Upper lobe of left lung (tissue), 6 donors: ENCODE results near the gene TMEM225B. TPM values are rescaled to one million over a fixed set of nuclear protein-coding genes. Genes with fewer than 3 reads are reported as not detected.
A peak's percentile ranks its signal among the peaks of the same experiment; 100 is the strongest.
"Not testable (repeated sequence)": the region's sequence is repeated elsewhere in the genome, so short reads cannot be mapped to it uniquely, and the experiment has no call there.

Source experiments
- ATAC-seq, 2 donors: fragments of 200-7000 bp; cut with Tn5 transposase; one replicate each; pipeline ENCODE4 v1.9.1; 2022; ENCODE audit warnings: mild to moderate bottlenecking in 2 of 2, moderate library complexity in 2 of 2; ENCODE audit not compliant: low FRiP score in 2 of 2
- DNase-seq, 2 donors: peaks; one replicate each; pipeline ENCODE4 v3.0.0-alpha.2; 2019 to 2020
- H3K27ac ChIP-seq, 4 donors: fragments of 200-600 bp; sonication (generic); one replicate each; pipeline ENCODE4 v1.5.1; 2016 to 2019
- H3K27me3 ChIP-seq, 4 donors: fragments of 200-600 bp; sonication (generic); one replicate each; pipeline ENCODE4 v1.5.1; 2017 to 2019
- H3K36me3 ChIP-seq, 4 donors: fragments of 200-600 bp; sonication (generic); one replicate each; pipeline ENCODE4 v1.5.1; 2016 to 2019
- H3K4me1 ChIP-seq, 4 donors: fragments of 200-600 bp; sonication (generic); one replicate each; pipeline ENCODE4 v1.5.1; 2018 to 2019
- H3K4me3 ChIP-seq, 4 donors: fragments of 200-600 bp; sonication (generic); one replicate each; pipeline ENCODE4 v1.5.1; 2017 to 2019; ENCODE audit warnings: mild to moderate bottlenecking in 2 of 4, moderate library complexity in 1 of 4
- H3K9me3 ChIP-seq, 4 donors: fragments of 200-600 bp; sonication (generic); one replicate each; pipeline ENCODE4 v1.5.1; 2018 to 2019
- CTCF ChIP-seq, 6 experiments: fragments of 450-650 bp in 4 of 6; fragments of 200-600 bp in 2 of 6; sonication (generic) in 2 of 6; IDR thresholded peaks; one replicate each; pipeline ENCODE4 v1.5.1; 2016 to 2019; ENCODE audit warnings: antibody characterized with exemption in 6 of 6
- EP300 ChIP-seq, 4 donors: sonication (generic); formaldehyde crosslinking; IDR thresholded peaks; one replicate each; pipeline ENCODE4 v1.5.1; 2017; ENCODE audit warnings: antibody characterized with exemption in 4 of 4, control low read depth in 2 of 4
- POLR2A ChIP-seq, 4 donors: fragments of 450-650 bp; IDR thresholded peaks; one replicate each; pipeline ENCODE4 v1.5.1; 2016 to 2017; ENCODE audit warnings: antibody characterized with exemption in 4 of 4, mild to moderate bottlenecking in 2 of 4
- POLR2AphosphoS5 ChIP-seq, 2 donors: sonication (generic); formaldehyde crosslinking; IDR thresholded peaks; one replicate each; pipeline ENCODE4 v1.5.1; 2017; ENCODE audit warnings: antibody characterized with exemption in 2 of 2
- WGBS, 2 donors: methylation state at CpG; one replicate each; pipeline ENCODE4 v1.1.5; 2017 to 2018; 5-methylcytosine and 5-hydroxymethylcytosine counted together
- total RNA-seq, 6 donors: library from RNA; depleted of rRNA in 4 of 6; stranded (reverse); fragments of >200 nt in 4 of 6; gene quantifications; one replicate each; pipeline versions ENCODE4 v1.1.0 to v1.2.1, GENCODE V29; 2016 to 2021
- donor health status: DM: no; HTN: no; CAD: no; lungs with moderate emphysema.
- donor health status: DM: no; HTN: yes; CAD: no; lungs with severe emphysema.

Gene TMEM225B
- total RNA-seq, 6 donors from 2014 or later: 0.59 to 3.1 (median 0.91) TPM; not detected in 1

GRCh38 chr7:99562114-99562784 lies 35.8 kb upstream of the TMEM225B start:
- TF ChIP-seq POLR2A (IDR thresholded peaks at IDR 0.05): no peak
- TF ChIP-seq CTCF (IDR thresholded peaks at IDR 0.05): no peak
- no peak for TF ChIP-seq EP300 (IDR thresholded peaks at IDR 0.05)
- TF ChIP-seq POLR2AphosphoS5 (IDR thresholded peaks at IDR 0.05): no peak

DNA sequence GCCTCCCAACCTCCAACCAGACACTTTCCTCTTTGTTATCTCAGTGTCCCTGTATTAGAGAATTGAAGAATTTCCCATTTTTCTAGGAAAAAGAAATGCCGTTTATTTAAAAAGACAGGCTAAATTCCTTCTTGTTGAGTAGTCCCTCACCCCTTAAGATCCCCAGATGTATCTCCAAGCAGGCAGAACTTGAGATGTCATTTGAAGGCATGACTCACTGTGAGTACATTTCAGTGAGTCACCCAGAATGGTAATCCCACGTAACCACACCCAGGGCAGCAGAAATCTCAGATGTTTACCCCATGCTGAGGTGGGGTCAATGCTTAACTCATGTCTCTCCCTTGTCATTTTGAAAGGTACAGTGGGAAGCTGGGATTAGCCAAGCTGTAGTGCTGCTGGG lies 35.2 kb upstream of the TMEM225B start:
- WGBS, 2 donors: 46 to 55% methylated on average over 2 of the region's 2 CpGs
- Histone ChIP-seq H3K4me3 (no peak overlapping the region), H3K27ac (peak overlapping the region in 2 of 4 donors; percentile 35 to 57), H3K27me3 (no peaks in the 10 kb centered on the region), H3K4me1 (peaks cover 14 to 30% (median 20%) of the 10 kb centered on the region in 4 donors), H3K36me3 (peaks cover 21 to 73% (median 55%) of the 10 kb centered on the region in 4 donors), H3K9me3 (no peaks in the 10 kb centered on the region)
- ATAC-seq: peak in 1 of 2 donors; percentile 56
- no peak for TF ChIP-seq EP300 (IDR thresholded peaks at IDR 0.05)
- TF ChIP-seq POLR2A (IDR thresholded peaks at IDR 0.05): no peak
- TF ChIP-seq POLR2AphosphoS5 (IDR thresholded peaks at IDR 0.05): peak; percentile 13 to 38
- DNase-seq: no peak

More at GRCh38 chr7:99562114-99562784, 35.8 kb upstream of the TMEM225B start:
- peaks cover 18 to 35% (median 23%) of the 10 kb centered on the region in 4 donors for H3K4me1 ChIP-seq
- DNase-seq (no peak), ATAC-seq (no peak)
- no peak overlapping the region for H3K4me3 ChIP-seq
- H3K36me3 ChIP-seq: peaks cover 21 to 70% (median 53%) of the 10 kb centered on the region in 4 donors
- no peaks in the 10 kb centered on the region for H3K27me3 ChIP-seq
- H3K9me3 ChIP-seq: no peaks in the 10 kb centered on the region
- peak overlapping the region in 2 of 4 donors; percentile 35 to 57 for H3K27ac ChIP-seq
- WGBS, 2 donors: 90 to 91% methylated on average over 9 of the region's 9 CpGs

DNA sequence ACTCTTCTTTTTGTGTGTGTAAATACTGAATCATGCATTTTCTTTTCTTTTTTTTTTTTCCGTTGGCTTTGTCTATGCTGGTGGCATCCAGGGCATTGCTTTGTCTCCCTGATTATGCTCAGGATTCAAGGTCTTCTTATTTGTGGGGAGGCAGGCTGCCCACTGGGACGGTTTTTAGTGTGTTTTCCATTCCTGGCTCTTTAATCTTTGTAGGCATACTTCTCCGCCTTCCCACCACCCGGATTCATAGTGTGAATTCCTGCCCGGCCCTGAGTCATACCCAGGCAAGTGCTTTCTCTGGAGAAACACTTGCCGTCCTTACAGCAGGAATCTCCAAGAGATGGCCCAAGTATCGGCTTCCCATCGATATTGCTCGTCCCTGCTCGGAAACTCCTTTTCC lies 34.4 kb upstream of the TMEM225B start:
- H3K4me3 ChIP-seq: no peak overlapping the region
- DNase-seq (no peak), ATAC-seq (no peak)
- 87 to 93% methylated on average over 10 of the region's 10 CpGs for WGBS, 2 donors
- no peak for TF ChIP-seq POLR2AphosphoS5 (IDR thresholded peaks at IDR 0.05)
- no peak for TF ChIP-seq POLR2A (IDR thresholded peaks at IDR 0.05)
- TF ChIP-seq CTCF (IDR thresholded peaks at IDR 0.05): no peak
- no peak for TF ChIP-seq EP300 (IDR thresholded peaks at IDR 0.05)
- H3K27me3 ChIP-seq: no peaks in the 10 kb centered on the region
- H3K4me1 ChIP-seq: peaks cover 14 to 29% (median 20%) of the 10 kb centered on the region in 4 donors
- no peaks in the 10 kb centered on the region for H3K9me3 ChIP-seq
- H3K36me3 ChIP-seq: peaks cover 21 to 74% (median 57%) of the 10 kb centered on the region in 4 donors
- H3K27ac ChIP-seq: peak overlapping the region in 1 of 4 donors; percentile 35

- peaks cover 12 to 83% (median 40%) of the 10 kb centered on the region in 4 donors for H3K36me3 ChIP-seq
- H3K27me3 ChIP-seq, ATAC-seq, H3K27ac ChIP-seq, DNase-seq, H3K9me3 ChIP-seq, H3K4me3 ChIP-seq, H3K4me1 ChIP-seq: not testable (repeated sequence)
- WGBS, 2 donors: 96 to 99% methylated on average over 5 to 7 of the region's 7 CpGs
Measured at GRCh38 chr7:99568770-99569169, 29.3 kb upstream of the TMEM225B start.

GRCh38 chr7:99571768-99572167 lies 26.3 kb upstream of the TMEM225B start:
- DNase-seq: no peak
- H3K27me3 ChIP-seq: no peaks in the 10 kb centered on the region
- H3K9me3 ChIP-seq: no peaks in the 10 kb centered on the region
- peak overlapping the region in 2 of 4 donors; percentile 46 to 60 for H3K27ac ChIP-seq
- no peak for ATAC-seq
- H3K4me1 ChIP-seq: peaks cover 3 to 10% (median 5%) of the 10 kb centered on the region in 4 donors
- H3K36me3 ChIP-seq: peaks cover 5 to 59% (median 17%) of the 10 kb centered on the region in 4 donors
- no peak overlapping the region for H3K4me3 ChIP-seq
- WGBS, 2 donors: 72 to 79% methylated on average over 3 of the region's 3 CpGs
- TF ChIP-seq EP300 (IDR thresholded peaks at IDR 0.05) (no peak), POLR2A (IDR thresholded peaks at IDR 0.05) (no peak), POLR2AphosphoS5 (IDR thresholded peaks at IDR 0.05) (no peak), CTCF (IDR thresholded peaks at IDR 0.05) (no peak)
